Muscle layer of colon (tissue), 2 donors: ENCODE measurements around the gene RGL3.
"Not testable (repeated sequence)": the region's sequence is repeated elsewhere in the genome, so short reads cannot be mapped to it uniquely, and the experiment has no call there.

Experiments
- H3K27ac ChIP-seq: one replicate; pipeline ENCODE4 v1.7.0; 2013; ENCODE audit warnings: low read depth, mild to moderate bottlenecking, low read length, moderate library complexity
- H3K27me3 ChIP-seq, 2 donors: one replicate each; pipeline ENCODE4 v1.7.0; 2013; ENCODE audit warnings: low read length in 2 of 2, mild to moderate bottlenecking in 2 of 2; ENCODE audit not compliant: insufficient read depth in 2 of 2, control insufficient read depth in 1 of 2
- H3K36me3 ChIP-seq: one replicate; pipeline ENCODE4 v1.7.0; 2013; ENCODE audit warnings: mild to moderate bottlenecking, low read length; ENCODE audit not compliant: insufficient read depth
- H3K4me1 ChIP-seq: one replicate; pipeline ENCODE4 v1.7.0; 2013; ENCODE audit warnings: mild to moderate bottlenecking, low read length; ENCODE audit not compliant: insufficient read depth
- H3K4me3 ChIP-seq, 2 donors: one replicate each; pipeline ENCODE4 v1.7.0; 2013; ENCODE audit warnings: low read length in 2 of 2, low read depth in 1 of 2, mild to moderate bottlenecking in 1 of 2, moderate library complexity in 1 of 2
- H3K9ac ChIP-seq: one replicate; pipeline ENCODE4 v1.7.0; 2013; ENCODE audit warnings: low read length
- H3K9me3 ChIP-seq: one replicate; pipeline ENCODE4 v1.7.0; 2013; ENCODE audit warnings: mild to moderate bottlenecking, low read length
- donor health status: abdominal sarcoma.
- donor health status: Adenocarcinoma of cecum.

The RGL3 gene, protein sequence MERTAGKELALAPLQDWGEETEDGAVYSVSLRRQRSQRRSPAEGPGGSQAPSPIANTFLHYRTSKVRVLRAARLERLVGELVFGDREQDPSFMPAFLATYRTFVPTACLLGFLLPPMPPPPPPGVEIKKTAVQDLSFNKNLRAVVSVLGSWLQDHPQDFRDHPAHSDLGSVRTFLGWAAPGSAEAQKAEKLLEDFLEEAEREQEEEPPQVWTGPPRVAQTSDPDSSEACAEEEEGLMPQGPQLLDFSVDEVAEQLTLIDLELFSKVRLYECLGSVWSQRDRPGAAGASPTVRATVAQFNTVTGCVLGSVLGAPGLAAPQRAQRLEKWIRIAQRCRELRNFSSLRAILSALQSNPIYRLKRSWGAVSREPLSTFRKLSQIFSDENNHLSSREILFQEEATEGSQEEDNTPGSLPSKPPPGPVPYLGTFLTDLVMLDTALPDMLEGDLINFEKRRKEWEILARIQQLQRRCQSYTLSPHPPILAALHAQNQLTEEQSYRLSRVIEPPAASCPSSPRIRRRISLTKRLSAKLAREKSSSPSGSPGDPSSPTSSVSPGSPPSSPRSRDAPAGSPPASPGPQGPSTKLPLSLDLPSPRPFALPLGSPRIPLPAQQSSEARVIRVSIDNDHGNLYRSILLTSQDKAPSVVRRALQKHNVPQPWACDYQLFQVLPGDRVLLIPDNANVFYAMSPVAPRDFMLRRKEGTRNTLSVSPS

DNA sequence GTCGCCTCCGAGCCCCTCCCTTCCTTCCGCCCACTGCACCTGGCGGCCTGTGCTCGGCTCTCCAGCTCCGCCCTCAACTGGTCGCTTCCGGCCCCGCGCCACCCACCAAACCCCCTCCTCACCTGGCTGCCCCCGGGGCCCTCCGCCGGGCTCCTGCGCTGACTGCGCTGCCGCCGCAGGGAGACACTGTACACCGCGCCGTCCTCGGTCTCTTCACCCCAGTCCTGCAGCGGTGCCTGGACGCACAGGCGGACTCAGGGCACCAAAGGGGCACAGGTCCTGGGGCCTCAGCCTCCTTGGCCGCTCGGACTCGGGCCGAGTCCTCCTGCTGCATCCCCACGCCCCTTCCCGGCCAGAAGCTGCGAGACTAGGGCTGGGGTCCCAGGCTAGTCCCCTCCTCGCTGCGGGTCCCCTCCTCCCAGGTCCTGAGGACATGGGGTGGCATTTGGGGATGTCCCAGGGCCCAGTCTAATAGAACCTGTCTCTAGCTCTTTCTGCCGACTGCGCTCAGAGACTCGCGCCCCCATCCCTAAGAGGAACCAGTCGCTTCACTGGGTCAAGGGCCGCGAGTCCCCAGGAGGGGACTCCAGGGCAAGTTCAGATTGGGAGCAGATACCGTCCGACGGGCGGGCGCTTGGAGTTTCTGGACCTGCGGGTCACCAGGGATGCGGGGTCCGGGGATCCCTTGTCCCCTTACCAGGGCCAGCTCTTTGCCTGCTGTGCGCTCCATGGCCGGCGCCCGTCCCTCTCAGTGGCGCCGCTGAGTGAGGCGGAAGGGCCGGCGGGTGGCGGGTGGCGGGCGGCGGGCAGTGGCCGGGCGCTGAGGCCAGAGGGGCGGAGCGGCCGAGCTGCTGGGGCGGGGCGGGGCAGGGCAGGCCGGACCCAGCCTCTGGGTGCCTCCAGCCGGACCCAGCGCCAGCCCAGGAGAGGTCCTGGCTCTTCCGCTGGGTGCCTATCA is at the start of gene RGL3:
TSS of gene RGL3 (minus strand) at position 766 of the 958 bp plus-strand sequence. CDS start at position 730, 36 bp downstream.
- H3K27ac ChIP-seq = no peak within 1 kb of the TSS
- peaks cover 36 to 69% of the 10 kb centered on the region in 2 donors for H3K27me3 ChIP-seq
- no peaks in the 10 kb centered on the region for H3K9me3 ChIP-seq
- H3K4me3 ChIP-seq = no peak within 1 kb of the TSS
- H3K4me1 ChIP-seq = peaks cover 21% of the 10 kb centered on the region
- H3K9ac ChIP-seq = no peak within 1 kb of the TSS
- no peaks in the 10 kb centered on the region for H3K36me3 ChIP-seq

DNA sequence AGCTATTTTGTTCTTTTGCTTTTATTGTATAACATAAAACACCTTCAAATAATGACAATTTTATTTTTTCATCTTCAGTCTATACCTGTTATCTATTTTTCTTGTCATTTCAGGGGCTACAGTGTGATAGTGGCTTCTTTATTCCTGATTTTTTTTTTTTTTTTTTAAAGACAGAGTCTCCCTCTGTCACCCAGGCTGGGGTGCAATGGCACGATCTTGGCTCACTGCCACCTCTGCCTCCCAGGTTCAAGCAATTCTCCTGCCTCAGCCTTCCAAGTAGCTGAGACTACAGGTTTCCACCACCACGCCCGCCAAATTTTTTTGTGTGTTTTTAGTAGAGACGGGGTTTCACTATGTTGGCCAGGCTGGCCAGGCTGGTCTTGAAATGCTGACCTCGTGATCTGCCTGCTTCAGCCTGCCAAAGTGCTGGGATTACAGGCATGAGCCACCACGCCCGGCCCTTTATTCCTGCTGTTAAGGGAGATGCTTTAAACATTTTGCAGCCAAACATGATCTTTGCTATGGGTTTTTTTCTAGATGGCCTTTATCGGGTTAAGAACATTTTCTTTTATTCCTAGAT is 49.2 kb upstream of the RGL3 start:
- H3K9ac ChIP-seq, H3K4me1 ChIP-seq, H3K27me3 ChIP-seq, H3K4me3 ChIP-seq, H3K36me3 ChIP-seq, H3K27ac ChIP-seq, H3K9me3 ChIP-seq: not testable (repeated sequence)

DNA sequence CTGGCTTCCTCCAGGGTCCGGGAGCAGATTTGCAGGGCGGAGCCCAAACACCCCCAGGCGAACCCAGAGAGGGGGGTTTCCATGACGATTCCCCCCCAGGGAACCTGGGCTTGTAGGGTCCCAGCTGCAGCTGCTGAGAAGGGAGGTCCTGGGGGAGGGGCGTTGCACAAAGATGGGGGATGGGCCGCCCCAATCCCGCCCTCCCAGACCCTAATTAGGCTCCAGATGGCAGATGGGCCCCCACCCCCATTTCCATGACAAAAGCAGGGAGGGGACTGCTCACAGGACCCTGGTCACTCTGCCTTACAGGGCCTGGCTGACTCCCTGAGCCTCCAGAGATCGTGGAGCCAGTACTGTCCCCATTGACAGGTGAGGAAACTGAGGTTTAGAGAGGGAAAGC is 46.5 kb upstream of the RGL3 start:
- Histone ChIP-seq H3K9ac (no peak overlapping the region), H3K9me3 (no peaks in the 10 kb centered on the region), H3K36me3 (no peaks in the 10 kb centered on the region), H3K27me3 (peaks cover 0 to 6% of the 10 kb centered on the region in 2 donors), H3K27ac (no peak overlapping the region), H3K4me1 (no peaks in the 10 kb centered on the region), H3K4me3 (no peak overlapping the region)

DNA sequence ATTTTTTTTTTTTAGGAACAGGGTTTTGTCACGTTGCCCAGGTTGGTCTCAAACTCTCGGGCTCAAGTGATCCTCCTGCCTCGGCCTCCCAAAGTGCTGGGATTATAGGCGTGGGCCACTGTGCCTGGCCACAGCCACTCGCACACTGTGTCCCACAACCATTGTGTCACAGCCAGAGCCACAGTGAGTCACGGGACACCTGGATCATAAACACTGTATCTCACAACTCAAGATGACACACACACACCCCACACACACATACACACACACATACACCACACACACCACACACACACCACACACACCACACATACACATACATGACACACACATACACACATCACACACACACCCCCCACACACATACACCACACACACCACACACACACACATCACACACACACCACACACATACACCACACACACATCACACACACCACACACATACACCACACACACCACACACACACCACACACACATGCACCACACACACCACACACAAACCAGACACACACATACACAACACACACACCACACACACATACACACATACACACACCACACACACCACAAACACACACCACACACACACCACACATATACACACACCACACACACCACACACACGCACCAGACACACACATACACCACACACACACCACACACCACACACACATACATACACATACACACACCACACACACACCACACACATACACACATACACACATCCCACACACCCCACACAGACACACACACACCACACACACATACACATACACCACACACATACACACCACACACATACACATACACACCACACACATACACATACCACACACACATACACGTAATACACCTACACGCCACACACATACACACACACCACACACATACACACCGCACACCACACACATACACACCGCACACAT is 45.5 kb upstream of the RGL3 start:
- Histone ChIP-seq H3K9me3 (no peaks in the 10 kb centered on the region), H3K9ac (no peak overlapping the region), H3K4me1 (no peaks in the 10 kb centered on the region), H3K4me3 (no peak overlapping the region), H3K27ac (no peak overlapping the region), H3K27me3 (peaks cover 0 to 11% of the 10 kb centered on the region in 2 donors), H3K36me3 (no peaks in the 10 kb centered on the region)

DNA sequence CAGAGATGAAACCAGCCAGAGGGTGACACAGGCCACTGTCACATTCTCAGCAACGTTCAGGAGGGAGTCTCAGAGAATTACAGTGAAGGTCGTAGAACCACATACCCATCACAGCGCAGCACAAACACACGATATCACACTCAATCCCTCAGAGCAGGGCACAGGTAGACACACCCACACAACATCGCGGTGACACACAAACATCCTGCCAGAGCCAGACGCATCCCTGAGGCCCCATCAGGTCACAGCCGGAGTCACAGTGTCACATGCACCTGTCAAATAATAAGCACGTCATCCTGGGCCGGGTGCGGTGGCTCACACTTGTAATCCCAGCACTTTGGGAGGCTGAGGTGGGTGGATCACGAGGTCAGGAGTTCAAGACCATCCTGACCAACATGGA is 44.3 kb upstream of the RGL3 start:
- H3K9ac ChIP-seq = no peak overlapping the region
- no peaks in the 10 kb centered on the region for H3K36me3 ChIP-seq
- no peak overlapping the region for H3K4me3 ChIP-seq
- H3K27ac ChIP-seq = no peak overlapping the region
- H3K4me1 ChIP-seq = no peaks in the 10 kb centered on the region
- H3K9me3 ChIP-seq = no peaks in the 10 kb centered on the region
- H3K27me3 ChIP-seq = peaks cover 0 to 11% of the 10 kb centered on the region in 2 donors

DNA sequence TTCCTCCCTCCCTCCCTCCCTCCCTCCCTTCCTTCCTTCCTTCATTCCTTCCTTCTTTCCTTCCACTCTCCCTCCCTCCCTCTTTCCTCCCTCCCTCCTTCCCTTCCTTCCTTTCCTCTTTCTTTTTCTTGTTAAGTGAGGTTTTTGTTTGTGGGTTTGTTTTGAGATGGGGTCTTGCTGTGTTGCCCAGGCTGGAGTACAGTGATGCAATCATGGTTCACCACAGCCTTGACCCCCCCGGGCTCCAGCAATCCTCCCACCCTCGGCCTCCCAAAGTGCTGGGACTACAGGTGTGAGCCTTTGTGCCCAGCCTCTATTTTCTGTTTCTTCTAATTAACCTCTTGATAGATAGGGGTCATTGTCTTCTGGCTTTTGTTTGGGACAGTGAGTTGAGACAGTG is 42.3 kb upstream of the RGL3 start:
- Histone ChIP-seq H3K36me3 (no peaks in the 10 kb centered on the region), H3K27me3 (peaks cover 0 to 11% of the 10 kb centered on the region in 2 donors), H3K4me1 (no peaks in the 10 kb centered on the region)

DNA sequence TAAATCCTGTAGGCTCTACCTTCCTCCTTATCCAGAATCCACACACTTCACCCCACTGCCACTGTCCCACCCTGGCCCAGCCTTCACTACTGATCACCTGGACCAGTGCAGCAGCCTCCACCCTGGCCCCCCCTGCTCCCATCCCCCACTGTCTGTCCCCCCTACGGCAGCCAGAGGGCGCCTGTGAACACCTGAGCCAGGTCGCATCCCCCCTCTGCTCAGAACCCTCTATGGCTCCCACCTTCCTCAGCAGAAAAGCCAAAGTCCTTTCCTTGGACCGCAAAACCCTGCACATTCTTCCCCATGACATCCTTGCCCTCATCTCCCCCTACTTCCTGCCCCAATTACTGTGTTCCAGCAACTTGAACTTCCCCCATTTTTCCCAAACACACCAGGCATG is 41.1 kb upstream of the RGL3 start:
- peaks cover 0 to 5% of the 10 kb centered on the region in 2 donors for H3K27me3 ChIP-seq
- H3K36me3 ChIP-seq = no peaks in the 10 kb centered on the region
- no peak overlapping the region for H3K4me3 ChIP-seq
- H3K9me3 ChIP-seq = no peaks in the 10 kb centered on the region
- no peak overlapping the region for H3K9ac ChIP-seq
- H3K4me1 ChIP-seq = no peaks in the 10 kb centered on the region
- H3K27ac ChIP-seq = no peak overlapping the region

More for the DNA sequence above, 42.3 kb upstream of the RGL3 start:
- no peak overlapping the region for H3K9ac ChIP-seq
- no peak overlapping the region for H3K4me3 ChIP-seq
- no peaks in the 10 kb centered on the region for H3K9me3 ChIP-seq
- no peak overlapping the region for H3K27ac ChIP-seq

DNA sequence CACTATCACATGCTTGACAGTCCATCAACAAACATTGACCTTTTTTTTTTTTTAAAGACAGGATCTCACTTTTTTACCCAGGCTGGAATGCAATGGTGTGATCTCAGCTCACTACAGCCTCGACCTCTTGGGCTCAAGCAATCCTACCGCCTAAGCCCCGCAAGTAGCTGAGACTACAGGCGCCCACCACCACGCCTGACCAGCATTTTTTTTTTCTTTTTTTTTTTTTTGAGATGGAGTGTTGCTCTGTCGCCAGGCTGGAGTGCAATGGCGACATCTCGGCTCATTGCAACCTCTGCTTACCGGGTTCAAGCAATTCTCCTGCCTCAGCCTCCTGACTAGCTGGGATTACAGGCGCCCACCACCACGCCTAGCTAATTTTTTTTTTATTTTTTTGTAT is 39.8 kb upstream of the RGL3 start:
- not testable (repeated sequence) for H3K4me1 ChIP-seq, H3K9ac ChIP-seq, H3K27ac ChIP-seq, H3K27me3 ChIP-seq, H3K4me3 ChIP-seq, H3K36me3 ChIP-seq, H3K9me3 ChIP-seq

DNA sequence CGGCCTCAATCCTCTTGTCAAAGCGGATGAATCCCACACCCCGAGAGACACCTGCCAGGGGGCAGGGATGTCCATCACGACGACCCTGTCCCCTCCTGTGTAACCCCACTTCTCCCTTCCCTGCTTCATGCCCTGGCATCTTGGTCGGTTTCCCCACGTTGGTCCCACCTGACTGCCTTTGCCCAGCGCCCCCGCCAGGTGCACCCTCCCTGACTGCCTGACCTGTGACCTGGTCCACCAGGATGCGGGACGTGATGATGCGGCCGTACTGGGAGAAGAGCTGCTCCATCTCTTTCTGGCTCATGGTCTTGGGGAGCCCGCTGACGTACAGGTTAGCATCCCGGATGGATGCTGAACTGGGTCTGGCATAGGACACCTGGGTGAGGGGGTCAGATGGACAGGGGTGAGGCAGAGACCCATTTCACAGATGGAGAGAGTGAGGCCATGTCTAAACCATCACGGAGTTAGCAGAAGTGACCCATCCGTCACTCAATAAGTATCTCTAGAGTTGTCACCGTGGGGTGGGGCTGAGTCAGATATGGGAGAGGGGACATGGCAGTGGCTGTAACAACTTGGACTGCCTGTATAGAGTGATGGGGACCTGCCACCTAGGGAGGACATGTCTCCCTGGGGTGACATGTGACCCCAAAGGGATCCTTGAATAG is 39.3 kb upstream of the RGL3 start:
- Histone ChIP-seq H3K27ac (no peak overlapping the region), H3K4me3 (no peak overlapping the region), H3K36me3 (no peaks in the 10 kb centered on the region), H3K27me3 (peaks cover 0 to 5% of the 10 kb centered on the region in 2 donors), H3K4me1 (no peaks in the 10 kb centered on the region), H3K9ac (no peak overlapping the region), H3K9me3 (no peaks in the 10 kb centered on the region)

DNA sequence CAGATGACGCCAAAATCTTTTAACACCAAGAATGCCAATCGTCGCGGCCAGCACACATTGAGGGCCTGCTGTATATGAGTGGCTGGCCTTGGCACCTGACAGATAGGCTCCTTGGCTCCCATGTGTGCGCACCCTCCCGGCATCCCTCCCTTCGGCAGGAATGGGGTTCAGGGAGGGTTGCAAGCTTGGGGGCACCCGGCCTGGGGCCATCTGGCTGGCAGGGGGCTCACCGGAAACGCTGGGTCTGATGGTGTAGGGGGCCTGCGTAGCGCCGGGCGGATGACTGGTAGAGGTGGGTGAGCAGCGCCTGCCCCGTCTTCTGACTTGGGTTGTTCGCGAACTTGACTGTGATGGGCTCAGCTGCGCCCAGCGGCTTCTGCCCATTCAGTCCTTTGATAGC is 38.7 kb upstream of the RGL3 start:
- no peaks in the 10 kb centered on the region for H3K36me3 ChIP-seq
- no peak overlapping the region for H3K4me3 ChIP-seq
- H3K9me3 ChIP-seq = no peaks in the 10 kb centered on the region
- H3K27ac ChIP-seq = no peak overlapping the region
- H3K27me3 ChIP-seq = peaks cover 0 to 8% of the 10 kb centered on the region in 2 donors
- no peak overlapping the region for H3K9ac ChIP-seq
- H3K4me1 ChIP-seq = no peaks in the 10 kb centered on the region
